ENCODE results near the gene PIAS1. TPM values are rescaled to one million over a fixed set of nuclear protein-coding genes. Genes with fewer than 3 reads are reported as not detected.

PIAS1 gene
- total RNA-seq, 1 experiment from 2014 or later = 29.7 TPM

DNA sequence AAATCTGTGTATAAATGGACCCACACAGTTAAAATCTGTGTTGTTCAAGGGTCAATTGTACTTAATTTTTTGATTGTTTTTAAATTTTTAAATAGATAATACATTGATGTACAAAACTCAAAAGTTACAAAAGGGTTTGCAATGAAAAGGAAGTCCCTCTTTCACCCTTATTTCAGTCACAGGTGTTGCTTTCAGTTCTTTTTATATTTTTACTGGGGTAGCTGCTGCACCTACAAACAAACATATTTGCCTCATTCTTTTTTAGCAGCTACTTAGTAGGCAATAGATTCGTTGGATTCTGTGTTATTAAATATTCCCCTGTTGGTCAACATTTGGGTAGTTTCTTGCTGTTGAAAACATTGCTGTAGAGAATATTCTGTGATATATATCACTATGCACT lies 44.4 kb downstream of the PIAS1 start:
- ATAC-seq = no peak
- Mint-ChIP-seq H3K4me1 (no peaks in the 10 kb centered on the region), H3K36me3 (peaks cover 36% of the 10 kb centered on the region), H3K27ac (no peak overlapping the region), H3K4me3 (no peak overlapping the region), H3K27me3 (ENCODE audit: low read depth) (no peaks in the 10 kb centered on the region), H3K9me3 (peaks cover 29% of the 10 kb centered on the region)
- ChIA-PET POLR2A (no interaction called here), CTCF (no interaction called here)
- no peak for DNase-seq (ENCODE audit: low spot score)
- TF ChIP-seq CREM (CRISPR knock-in tag; IDR thresholded peaks at IDR 0.05) (no peak), RORB (CRISPR knock-in tag; IDR thresholded peaks at IDR 0.05) (no peak), EMX1 (CRISPR knock-in tag; IDR thresholded peaks at IDR 0.05) (no peak)
- TF ChIP-seq, protein P1, sequence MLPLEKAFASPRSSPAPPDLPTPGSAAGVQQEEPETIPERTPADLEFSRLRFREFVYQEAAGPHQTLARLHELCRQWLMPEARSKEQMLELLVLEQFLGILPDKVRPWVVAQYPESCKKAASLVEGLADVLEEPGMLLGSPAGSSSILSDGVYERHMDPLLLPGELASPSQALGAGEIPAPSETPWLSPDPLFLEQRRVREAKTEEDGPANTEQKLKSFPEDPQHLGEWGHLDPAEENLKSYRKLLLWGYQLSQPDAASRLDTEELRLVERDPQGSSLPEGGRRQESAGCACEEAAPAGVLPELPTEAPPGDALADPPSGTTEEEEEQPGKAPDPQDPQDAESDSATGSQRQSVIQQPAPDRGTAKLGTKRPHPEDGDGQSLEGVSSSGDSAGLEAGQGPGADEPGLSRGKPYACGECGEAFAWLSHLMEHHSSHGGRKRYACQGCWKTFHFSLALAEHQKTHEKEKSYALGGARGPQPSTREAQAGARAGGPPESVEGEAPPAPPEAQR (CRISPR knock-in tag; IDR thresholded peaks at IDR 0.05) = no peak
- TF ChIP-seq, protein P2, sequence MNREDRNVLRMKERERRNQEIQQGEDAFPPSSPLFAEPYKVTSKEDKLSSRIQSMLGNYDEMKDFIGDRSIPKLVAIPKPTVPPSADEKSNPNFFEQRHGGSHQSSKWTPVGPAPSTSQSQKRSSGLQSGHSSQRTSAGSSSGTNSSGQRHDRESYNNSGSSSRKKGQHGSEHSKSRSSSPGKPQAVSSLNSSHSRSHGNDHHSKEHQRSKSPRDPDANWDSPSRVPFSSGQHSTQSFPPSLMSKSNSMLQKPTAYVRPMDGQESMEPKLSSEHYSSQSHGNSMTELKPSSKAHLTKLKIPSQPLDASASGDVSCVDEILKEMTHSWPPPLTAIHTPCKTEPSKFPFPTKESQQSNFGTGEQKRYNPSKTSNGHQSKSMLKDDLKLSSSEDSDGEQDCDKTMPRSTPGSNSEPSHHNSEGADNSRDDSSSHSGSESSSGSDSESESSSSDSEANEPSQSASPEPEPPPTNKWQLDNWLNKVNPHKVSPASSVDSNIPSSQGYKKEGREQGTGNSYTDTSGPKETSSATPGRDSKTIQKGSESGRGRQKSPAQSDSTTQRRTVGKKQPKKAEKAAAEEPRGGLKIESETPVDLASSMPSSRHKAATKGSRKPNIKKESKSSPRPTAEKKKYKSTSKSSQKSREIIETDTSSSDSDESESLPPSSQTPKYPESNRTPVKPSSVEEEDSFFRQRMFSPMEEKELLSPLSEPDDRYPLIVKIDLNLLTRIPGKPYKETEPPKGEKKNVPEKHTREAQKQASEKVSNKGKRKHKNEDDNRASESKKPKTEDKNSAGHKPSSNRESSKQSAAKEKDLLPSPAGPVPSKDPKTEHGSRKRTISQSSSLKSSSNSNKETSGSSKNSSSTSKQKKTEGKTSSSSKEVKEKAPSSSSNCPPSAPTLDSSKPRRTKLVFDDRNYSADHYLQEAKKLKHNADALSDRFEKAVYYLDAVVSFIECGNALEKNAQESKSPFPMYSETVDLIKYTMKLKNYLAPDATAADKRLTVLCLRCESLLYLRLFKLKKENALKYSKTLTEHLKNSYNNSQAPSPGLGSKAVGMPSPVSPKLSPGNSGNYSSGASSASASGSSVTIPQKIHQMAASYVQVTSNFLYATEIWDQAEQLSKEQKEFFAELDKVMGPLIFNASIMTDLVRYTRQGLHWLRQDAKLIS (CRISPR knock-in tag; IDR thresholded peaks at IDR 0.05; ENCODE audit: borderline replicate concordance) = no peak
- TF ChIP-seq, protein P3, sequence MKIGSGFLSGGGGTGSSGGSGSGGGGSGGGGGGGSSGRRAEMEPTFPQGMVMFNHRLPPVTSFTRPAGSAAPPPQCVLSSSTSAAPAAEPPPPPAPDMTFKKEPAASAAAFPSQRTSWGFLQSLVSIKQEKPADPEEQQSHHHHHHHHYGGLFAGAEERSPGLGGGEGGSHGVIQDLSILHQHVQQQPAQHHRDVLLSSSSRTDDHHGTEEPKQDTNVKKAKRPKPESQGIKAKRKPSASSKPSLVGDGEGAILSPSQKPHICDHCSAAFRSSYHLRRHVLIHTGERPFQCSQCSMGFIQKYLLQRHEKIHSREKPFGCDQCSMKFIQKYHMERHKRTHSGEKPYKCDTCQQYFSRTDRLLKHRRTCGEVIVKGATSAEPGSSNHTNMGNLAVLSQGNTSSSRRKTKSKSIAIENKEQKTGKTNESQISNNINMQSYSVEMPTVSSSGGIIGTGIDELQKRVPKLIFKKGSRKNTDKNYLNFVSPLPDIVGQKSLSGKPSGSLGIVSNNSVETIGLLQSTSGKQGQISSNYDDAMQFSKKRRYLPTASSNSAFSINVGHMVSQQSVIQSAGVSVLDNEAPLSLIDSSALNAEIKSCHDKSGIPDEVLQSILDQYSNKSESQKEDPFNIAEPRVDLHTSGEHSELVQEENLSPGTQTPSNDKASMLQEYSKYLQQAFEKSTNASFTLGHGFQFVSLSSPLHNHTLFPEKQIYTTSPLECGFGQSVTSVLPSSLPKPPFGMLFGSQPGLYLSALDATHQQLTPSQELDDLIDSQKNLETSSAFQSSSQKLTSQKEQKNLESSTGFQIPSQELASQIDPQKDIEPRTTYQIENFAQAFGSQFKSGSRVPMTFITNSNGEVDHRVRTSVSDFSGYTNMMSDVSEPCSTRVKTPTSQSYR (CRISPR knock-in tag; IDR thresholded peaks at IDR 0.05) = no peak
- TF ChIP-seq, protein P4, sequence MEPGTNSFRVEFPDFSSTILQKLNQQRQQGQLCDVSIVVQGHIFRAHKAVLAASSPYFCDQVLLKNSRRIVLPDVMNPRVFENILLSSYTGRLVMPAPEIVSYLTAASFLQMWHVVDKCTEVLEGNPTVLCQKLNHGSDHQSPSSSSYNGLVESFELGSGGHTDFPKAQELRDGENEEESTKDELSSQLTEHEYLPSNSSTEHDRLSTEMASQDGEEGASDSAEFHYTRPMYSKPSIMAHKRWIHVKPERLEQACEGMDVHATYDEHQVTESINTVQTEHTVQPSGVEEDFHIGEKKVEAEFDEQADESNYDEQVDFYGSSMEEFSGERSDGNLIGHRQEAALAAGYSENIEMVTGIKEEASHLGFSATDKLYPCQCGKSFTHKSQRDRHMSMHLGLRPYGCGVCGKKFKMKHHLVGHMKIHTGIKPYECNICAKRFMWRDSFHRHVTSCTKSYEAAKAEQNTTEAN (CRISPR knock-in tag; IDR thresholded peaks at IDR 0.05) = no peak

DNA sequence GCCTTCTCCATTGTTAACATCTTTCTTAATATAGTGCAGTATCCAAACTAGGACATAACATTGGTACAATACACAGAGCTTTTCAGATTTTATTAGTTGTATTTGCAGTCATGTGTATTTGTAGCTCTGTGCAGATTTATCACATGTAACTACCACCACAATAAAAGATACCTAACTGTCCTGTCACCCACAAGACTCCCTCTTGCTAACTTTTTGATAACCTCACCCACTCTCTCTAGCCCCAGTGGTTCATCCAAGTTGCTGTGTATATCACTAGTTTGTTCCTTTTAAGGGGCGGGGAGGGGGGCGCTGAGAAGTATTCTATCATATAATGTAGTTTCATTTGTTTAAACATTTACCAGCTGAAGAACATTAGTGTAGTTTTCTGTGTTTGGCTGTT lies 46.1 kb downstream of the PIAS1 start:
- ChIA-PET POLR2A (no interaction called here), CTCF (no interaction called here)
- DNase-seq (ENCODE audit: low spot score) = no peak
- Mint-ChIP-seq H3K27ac (no peak overlapping the region), H3K27me3 (ENCODE audit: low read depth) (no peaks in the 10 kb centered on the region), H3K9me3 (peaks cover 35% of the 10 kb centered on the region), H3K4me1 (no peaks in the 10 kb centered on the region), H3K36me3 (peaks cover 40% of the 10 kb centered on the region), H3K4me3 (no peak overlapping the region)
- ATAC-seq = no peak
- TF ChIP-seq, protein P5, sequence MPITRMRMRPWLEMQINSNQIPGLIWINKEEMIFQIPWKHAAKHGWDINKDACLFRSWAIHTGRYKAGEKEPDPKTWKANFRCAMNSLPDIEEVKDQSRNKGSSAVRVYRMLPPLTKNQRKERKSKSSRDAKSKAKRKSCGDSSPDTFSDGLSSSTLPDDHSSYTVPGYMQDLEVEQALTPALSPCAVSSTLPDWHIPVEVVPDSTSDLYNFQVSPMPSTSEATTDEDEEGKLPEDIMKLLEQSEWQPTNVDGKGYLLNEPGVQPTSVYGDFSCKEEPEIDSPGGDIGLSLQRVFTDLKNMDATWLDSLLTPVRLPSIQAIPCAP (CRISPR knock-in tag; IDR thresholded peaks at IDR 0.05) = no peak
- TF ChIP-seq FOXJ3 (CRISPR knock-in tag; IDR thresholded peaks at IDR 0.05; ENCODE audit: borderline replicate concordance) (no peak), KAT7 (CRISPR knock-in tag; IDR thresholded peaks at IDR 0.05; ENCODE audit: borderline replicate concordance) (no peak), CREB1 (CRISPR knock-in tag; IDR thresholded peaks at IDR 0.05) (no peak), ELF4 (CRISPR knock-in tag; IDR thresholded peaks at IDR 0.05; ENCODE audit: low read depth) (no peak)
- TF ChIP-seq, protein P6, sequence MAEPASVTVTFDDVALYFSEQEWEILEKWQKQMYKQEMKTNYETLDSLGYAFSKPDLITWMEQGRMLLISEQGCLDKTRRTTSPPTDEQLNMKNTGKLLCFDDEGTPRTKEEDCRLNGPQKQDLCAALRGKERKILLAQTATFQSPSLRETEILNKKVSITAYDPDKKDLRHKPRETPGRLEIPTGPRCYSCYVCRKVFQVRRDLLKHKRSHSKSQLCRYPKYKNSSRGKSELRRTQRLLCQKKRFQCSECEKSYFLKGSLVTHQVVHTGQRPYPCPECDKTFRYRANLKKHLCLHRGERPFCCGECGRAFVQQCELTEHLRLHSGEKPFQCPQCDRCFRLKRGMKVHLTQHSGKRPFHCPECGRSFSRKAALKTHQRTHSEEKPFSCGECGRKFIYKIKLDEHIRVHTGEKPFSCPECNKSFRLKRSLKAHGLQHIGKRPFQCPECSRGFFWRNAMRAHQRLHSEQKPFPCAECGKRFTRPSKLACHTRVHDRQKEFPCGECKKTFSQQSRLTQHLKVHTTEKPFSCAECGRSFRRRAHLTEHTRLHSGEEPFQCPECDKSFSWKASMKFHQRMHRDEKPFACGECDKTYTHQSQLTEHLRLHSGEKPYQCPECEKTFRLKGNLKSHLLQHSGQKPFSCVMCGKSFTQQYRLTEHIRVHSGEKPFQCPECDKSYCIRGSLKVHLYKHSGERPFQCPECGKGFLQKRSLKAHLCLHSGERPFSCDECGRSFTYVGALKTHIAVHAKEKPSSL (CRISPR knock-in tag; conservative IDR thresholded peaks at IDR 0.05) = no peak
- TF ChIP-seq, protein P7, sequence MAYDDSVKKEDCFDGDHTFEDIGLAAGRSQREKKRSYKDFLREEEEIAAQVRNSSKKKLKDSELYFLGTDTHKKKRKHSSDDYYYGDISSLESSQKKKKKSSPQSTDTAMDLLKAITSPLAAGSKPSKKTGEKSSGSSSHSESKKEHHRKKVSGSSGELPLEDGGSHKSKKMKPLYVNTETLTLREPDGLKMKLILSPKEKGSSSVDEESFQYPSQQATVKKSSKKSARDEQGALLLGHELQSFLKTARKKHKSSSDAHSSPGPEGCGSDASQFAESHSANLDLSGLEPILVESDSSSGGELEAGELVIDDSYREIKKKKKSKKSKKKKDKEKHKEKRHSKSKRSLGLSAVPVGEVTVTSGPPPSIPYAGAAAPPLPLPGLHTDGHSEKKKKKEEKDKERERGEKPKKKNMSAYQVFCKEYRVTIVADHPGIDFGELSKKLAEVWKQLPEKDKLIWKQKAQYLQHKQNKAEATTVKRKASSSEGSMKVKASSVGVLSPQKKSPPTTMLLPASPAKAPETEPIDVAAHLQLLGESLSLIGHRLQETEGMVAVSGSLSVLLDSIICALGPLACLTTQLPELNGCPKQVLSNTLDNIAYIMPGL (CRISPR knock-in tag; IDR thresholded peaks at IDR 0.05) = no peak
- TF ChIP-seq, protein P8, sequence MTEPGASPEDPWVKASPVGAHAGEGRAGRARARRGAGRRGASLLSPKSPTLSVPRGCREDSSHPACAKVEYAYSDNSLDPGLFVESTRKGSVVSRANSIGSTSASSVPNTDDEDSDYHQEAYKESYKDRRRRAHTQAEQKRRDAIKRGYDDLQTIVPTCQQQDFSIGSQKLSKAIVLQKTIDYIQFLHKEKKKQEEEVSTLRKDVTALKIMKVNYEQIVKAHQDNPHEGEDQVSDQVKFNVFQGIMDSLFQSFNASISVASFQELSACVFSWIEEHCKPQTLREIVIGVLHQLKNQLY (CRISPR knock-in tag; IDR thresholded peaks at IDR 0.05) = no peak
- TF ChIP-seq, protein P9, sequence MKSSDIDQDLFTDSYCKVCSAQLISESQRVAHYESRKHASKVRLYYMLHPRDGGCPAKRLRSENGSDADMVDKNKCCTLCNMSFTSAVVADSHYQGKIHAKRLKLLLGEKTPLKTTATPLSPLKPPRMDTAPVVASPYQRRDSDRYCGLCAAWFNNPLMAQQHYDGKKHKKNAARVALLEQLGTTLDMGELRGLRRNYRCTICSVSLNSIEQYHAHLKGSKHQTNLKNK (CRISPR knock-in tag; IDR thresholded peaks at IDR 0.05) = no peak
- TF ChIP-seq, protein P1 (CRISPR knock-in tag; IDR thresholded peaks at IDR 0.05) = no peak

Measured in WTC11 (cell line).